H9 (cell line): ENCODE measurements around the gene KCNG3. TPM values are rescaled to one million over a fixed set of nuclear protein-coding genes. Genes with fewer than 3 reads are reported as not detected.

Experiments used
- DNase-seq: peaks from one replicate; pipeline ENCODE4 v3.0.0-alpha.2; 2017
- H2AFZ ChIP-seq: one replicate; pipeline ENCODE4 v1.6.1; 2013; ENCODE audit warnings: mild to moderate bottlenecking, low read length, control low read depth, moderate library complexity
- H2AK5ac ChIP-seq: 2 replicates; pipeline ENCODE4 v1.6.1; 2013; ENCODE audit warnings: low read length, control low read depth, mixed read lengths; ENCODE audit not compliant: insufficient read length
- H2BK120ac ChIP-seq: one replicate; pipeline ENCODE4 v1.6.1; 2013; ENCODE audit warnings: low read depth, mild to moderate bottlenecking, low read length, control low read depth, inconsistent platforms; ENCODE audit not compliant: poor library complexity, severe bottlenecking
- H2BK12ac ChIP-seq: 2 replicates; pipeline ENCODE4 v1.6.1; 2013; ENCODE audit warnings: low read length, control low read depth, mixed read lengths, low read depth; ENCODE audit not compliant: insufficient read length
- H2BK15ac ChIP-seq: 2 replicates; pipeline ENCODE4 v1.6.1; 2013; ENCODE audit warnings: low read depth, low read length, control low read depth
- H2BK20ac ChIP-seq: one replicate; pipeline ENCODE4 v1.6.1; 2013; ENCODE audit warnings: low read depth, mild to moderate bottlenecking, low read length, control low read depth, inconsistent platforms; ENCODE audit not compliant: poor library complexity, severe bottlenecking
- H2BK5ac ChIP-seq: 2 replicates; pipeline ENCODE4 v1.6.1; 2013; ENCODE audit warnings: low read length, control low read depth, mixed read lengths; ENCODE audit not compliant: insufficient read length
- H3K14ac ChIP-seq: 2 replicates; pipeline ENCODE4 v1.6.1; 2013; ENCODE audit warnings: low read length, control low read depth; ENCODE audit not compliant: insufficient read depth
- H3K18ac ChIP-seq: 2 replicates; pipeline ENCODE4 v1.6.1; 2013; ENCODE audit warnings: low read depth, mild to moderate bottlenecking, mixed read lengths, low read length, control low read depth; ENCODE audit not compliant: insufficient read length
- H3K23ac ChIP-seq: 2 replicates; pipeline ENCODE4 v1.6.1; 2013; ENCODE audit warnings: low read length, control low read depth, mixed read lengths, low read depth; ENCODE audit not compliant: insufficient read length
- H3K23me2 ChIP-seq: 2 replicates; pipeline ENCODE4 v1.6.1; 2013; ENCODE audit warnings: low read depth, mild to moderate bottlenecking, mixed read lengths, low read length, control low read depth; ENCODE audit not compliant: insufficient read length, poor library complexity, severe bottlenecking
- H3K27ac ChIP-seq: 2 replicates; pipeline ENCODE4 v1.5.1; 2013; ENCODE audit warnings: low read length, control low read depth, mixed read lengths, low read depth; ENCODE audit not compliant: insufficient read length
- H3K27me3 ChIP-seq: 2 replicates; pipeline ENCODE4 v1.6.1; 2013; ENCODE audit warnings: low read length, control low read depth, inconsistent platforms; ENCODE audit not compliant: insufficient read depth
- H3K4ac ChIP-seq: 2 replicates; pipeline ENCODE4 v1.6.1; 2013; ENCODE audit warnings: low read depth, mild to moderate bottlenecking, control low read depth, inconsistent platforms, low read length, moderate library complexity
- H3K4me1 ChIP-seq: 2 replicates; pipeline ENCODE4 v1.6.1; 2013; ENCODE audit warnings: low read length, control low read depth, inconsistent platforms; ENCODE audit not compliant: insufficient read depth
- H3K4me2 ChIP-seq: 2 replicates; pipeline ENCODE4 v1.6.1; 2013; ENCODE audit warnings: low read length, control low read depth, mixed read lengths; ENCODE audit not compliant: insufficient read length, insufficient read depth
- H3K56ac ChIP-seq: 2 replicates; pipeline ENCODE4 v1.6.1; 2013; ENCODE audit warnings: low read depth, mild to moderate bottlenecking, mixed read lengths, low read length, control low read depth; ENCODE audit not compliant: insufficient read length
- H3K79me1 ChIP-seq: 2 replicates; pipeline ENCODE4 v1.6.1; 2013; ENCODE audit warnings: low read depth, mild to moderate bottlenecking, moderate library complexity, low read length, control low read depth, inconsistent platforms; ENCODE audit not compliant: insufficient read depth, poor library complexity, severe bottlenecking
- H3K79me2 ChIP-seq: 2 replicates; pipeline ENCODE4 v1.6.1; 2013; ENCODE audit warnings: low read length, control low read depth, inconsistent platforms; ENCODE audit not compliant: insufficient read depth
- H3K9ac ChIP-seq: 2 replicates; pipeline ENCODE4 v1.6.1; 2013; ENCODE audit warnings: low read length, control low read depth, mixed read lengths; ENCODE audit not compliant: insufficient read length; ENCODE audit errors: extremely low read depth
- H3K9me3 ChIP-seq: one replicate; pipeline ENCODE4 v1.6.1; 2013; ENCODE audit warnings: low read depth, low read length, inconsistent platforms; ENCODE audit not compliant: control insufficient read depth
- H3T11ph ChIP-seq: one replicate; pipeline ENCODE4 v1.6.1; 2013; ENCODE audit warnings: mild to moderate bottlenecking, low read length, control low read depth, inconsistent platforms
- H4K20me1 ChIP-seq: one replicate; pipeline ENCODE4 v1.6.1; 2013; ENCODE audit not compliant: control insufficient read depth, insufficient read length, insufficient read depth
- H4K5ac ChIP-seq: 2 replicates; pipeline ENCODE4 v1.6.1; 2013; ENCODE audit warnings: low read depth, mild to moderate bottlenecking, mixed read lengths, low read length, control low read depth; ENCODE audit not compliant: insufficient read length
- H4K8ac ChIP-seq: replicated peaks from 2 replicates; pipeline ENCODE4 v1.6.1; 2013; ENCODE audit warnings: low read length, control low read depth, mixed read lengths, low read depth; ENCODE audit not compliant: insufficient read length
- H4K91ac ChIP-seq: 2 replicates; pipeline ENCODE4 v1.6.1; 2013; ENCODE audit warnings: low read depth, mild to moderate bottlenecking, moderate library complexity, mixed read lengths, low read length, control low read depth; ENCODE audit not compliant: insufficient read length
- H3K27ac Mint-ChIP-seq, 3 experiments: 2 replicates in 2 of 3; 3 replicates in 1 of 3; pipeline ENCODE4 v1.8.0; 2020 to 2021; ENCODE audit warnings: mixed read lengths in 3 of 3, mild to moderate bottlenecking in 1 of 3, moderate library complexity in 1 of 3
- H3K27me3 Mint-ChIP-seq: 2 replicates; pipeline ENCODE4 v1.8.0; 2021; ENCODE audit warnings: low read depth, mild to moderate bottlenecking, moderate library complexity, mixed read lengths
- H3K36me3 Mint-ChIP-seq, 3 experiments: 2 replicates in 2 of 3; 3 replicates in 1 of 3; pipeline ENCODE4 v1.8.0; 2020 to 2021; ENCODE audit warnings: low read depth in 3 of 3, mixed read lengths in 3 of 3; ENCODE audit not compliant: insufficient read depth in 1 of 3
- H3K4me1 Mint-ChIP-seq, 2 experiments: 2 replicates each; pipeline ENCODE4 v1.8.0; 2020; ENCODE audit warnings: mixed read lengths in 2 of 2
- H3K4me3 Mint-ChIP-seq, 2 experiments: 2 replicates in 1 of 2; 3 replicates in 1 of 2; pipeline ENCODE4 v1.8.0; 2020 to 2021; ENCODE audit warnings: mild to moderate bottlenecking in 2 of 2, mixed read lengths in 2 of 2, moderate library complexity in 1 of 2
- H3K9me3 Mint-ChIP-seq, 2 experiments: 2 replicates in 1 of 2; 3 replicates in 1 of 2; pipeline ENCODE4 v1.8.0; 2020; ENCODE audit warnings: mild to moderate bottlenecking in 2 of 2, mixed read lengths in 2 of 2, moderate library complexity in 1 of 2
- CTCF ChIP-seq: fragments of 200-600 bp; sonication (generic); conservative IDR thresholded peaks from 3 replicates; pipeline ENCODE4 v1.8.0; 2021; ENCODE audit warnings: antibody characterized with exemption, mild to moderate bottlenecking
- WGBS: extraction: QIAGEN DNeasy Blood & Tissue Kit; methylation state at CpG from one replicate; pipeline ENCODE4 v1.1.7; 2013; ENCODE audit warnings: missing lambda C conversion rate, low lambda C conversion rate, mixed read lengths; ENCODE audit not compliant: insufficient read length; ENCODE audit errors: extremely low coverage; 5-methylcytosine and 5-hydroxymethylcytosine counted together
- total RNA-seq: library from RNA; stranded (reverse); gene quantifications from 2 replicates; pipeline ENCODE4 v1.2.1, GENCODE V29; 2021

KCNG3 gene
- total RNA-seq, 1 experiment from 2014 or later, result 16.5 TPM

DNA sequence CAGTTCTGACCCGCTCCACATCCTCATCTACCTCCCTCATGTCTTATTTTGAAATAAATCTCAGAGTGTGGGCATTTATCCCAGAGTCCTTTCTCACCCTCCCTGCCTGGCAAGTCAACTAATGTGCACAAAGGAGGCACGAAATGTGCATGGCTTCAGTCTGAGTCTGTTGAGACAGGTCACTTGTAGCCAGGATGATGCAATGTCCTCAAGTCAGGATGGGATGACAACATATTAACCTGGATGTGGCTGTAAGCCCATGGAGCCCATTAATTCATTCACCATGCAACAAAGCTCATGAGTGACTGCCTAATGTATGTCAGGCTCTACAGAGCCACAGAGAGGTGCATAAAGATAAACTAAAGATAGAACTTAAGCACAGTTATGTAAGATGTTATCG is 34.5 kb downstream of the KCNG3 start:
- Histone ChIP-seq H2BK120ac (no peak overlapping the region), H3K9ac (no peak overlapping the region), H3K4ac (no peak overlapping the region), H2BK5ac (no peak overlapping the region), H3K23me2 (no peaks in the 10 kb centered on the region), H3K27me3 (no peaks in the 10 kb centered on the region), H2AFZ (no peak overlapping the region), H4K20me1 (no peaks in the 10 kb centered on the region), H3K9me3 (no peaks in the 10 kb centered on the region), H3K79me2 (no peaks in the 10 kb centered on the region), H3K18ac (no peak overlapping the region), H3T11ph (no peak overlapping the region), H3K23ac (no peak overlapping the region), H3K27ac (no peak overlapping the region), H3K14ac (no peak overlapping the region), H3K79me1 (peaks cover 7% of the 10 kb centered on the region), H2BK20ac (no peak overlapping the region), H2BK15ac (no peak overlapping the region), H3K4me2 (no peak overlapping the region), H4K5ac (no peak overlapping the region), H4K8ac (no peak overlapping the region), H2AK5ac (no peak overlapping the region), H3K4me1 (no peaks in the 10 kb centered on the region), H2BK12ac (no peak overlapping the region), H4K91ac (no peak overlapping the region), H3K56ac (no peak overlapping the region)
- Mint-ChIP-seq H3K36me3 (peaks cover 5 to 27% (median 10%) of the 10 kb centered on the region in 3 experiments; a peak in 6 of 7 replicates), H3K27ac (peak overlapping the region; percentile 59 to 89 (median 71); a peak in 6 of 7 replicates), H3K9me3 (no peaks in the 10 kb centered on the region), H3K4me3 (no peak overlapping the region), H3K27me3 (no peaks in the 10 kb centered on the region), H3K4me1 (peaks cover 28 to 44% of the 10 kb centered on the region in 2 experiments)
- no peak for DNase-seq
- WGBS, result no CpG with 5 or more reads among the region's 3 CpGs
- no peak for TF ChIP-seq CTCF
